Vagina (tissue), 2 donors: ENCODE data around the gene LMBR1. TPM values are rescaled to one million over a fixed set of nuclear protein-coding genes. Genes with fewer than 3 reads are reported as not detected.
"Not testable (repeated sequence)": the region's sequence is repeated elsewhere in the genome, so short reads cannot be mapped to it uniquely, and the experiment has no call there.

Experiments
- DNase-seq, 2 donors: peaks; one replicate each; pipeline ENCODE4 v3.0.0-alpha.2; 2017; ENCODE audit errors: extremely low spot score in 2 of 2
- H3K27ac ChIP-seq: fragments of 200-600 bp; sonication (generic); one replicate; pipeline ENCODE4 v1.5.1; 2019
- H3K27me3 ChIP-seq: fragments of 200-600 bp; sonication (generic); one replicate; pipeline ENCODE4 v1.5.1; 2019
- H3K36me3 ChIP-seq, 2 donors: fragments of 200-600 bp; sonication (generic); one replicate each; pipeline ENCODE4 v1.5.1; 2017 to 2019
- H3K4me1 ChIP-seq: fragments of 200-600 bp; sonication (generic); one replicate; pipeline ENCODE4 v1.5.1; 2019
- H3K4me3 ChIP-seq, 2 donors: fragments of 200-600 bp; sonication (generic); 1 replicate in 1 of 2; 2 replicates in 1 of 2; pipeline ENCODE4 v1.5.1; 2016 to 2019
- H3K9me3 ChIP-seq: fragments of 200-600 bp; sonication (generic); one replicate; pipeline ENCODE4 v1.5.1; 2019
- CTCF ChIP-seq, 3 experiments: fragments of 450-650 bp in 2 of 3; fragments of 200-600 bp in 1 of 3; sonication (generic) in 1 of 3; IDR thresholded peaks; one replicate each; pipeline ENCODE4 v1.5.1; 2017 to 2019; ENCODE audit warnings: antibody characterized with exemption in 3 of 3, mild to moderate bottlenecking in 2 of 3, moderate library complexity in 2 of 3
- POLR2A ChIP-seq, 2 donors: fragments of 450-650 bp; IDR thresholded peaks; one replicate each; pipeline ENCODE4 v1.6.1; 2017; ENCODE audit warnings: antibody characterized with exemption in 2 of 2, mild to moderate bottlenecking in 2 of 2, moderate library complexity in 2 of 2
- POLR2AphosphoS5 ChIP-seq, 2 donors: sonication (generic); formaldehyde crosslinking; IDR thresholded peaks; one replicate each; pipeline ENCODE4 v1.9.0; 2017; ENCODE audit warnings: antibody characterized with exemption in 2 of 2, mild to moderate bottlenecking in 2 of 2, low read depth in 1 of 2; ENCODE audit not compliant: insufficient read depth in 1 of 2
- intact Hi-C: fragments of 100-400 bp; cut with DNase I; formaldehyde crosslinking; loops from one replicate; pipeline ENCODE4 v1.15.1; 2023
- total RNA-seq: library from RNA; depleted of rRNA; stranded (reverse); fragments of >200 nt; gene quantifications from one replicate; pipeline ENCODE4 v1.2.3, GENCODE V29; 2016

Gene LMBR1
- total RNA-seq, 1 donor from 2014 or later: 45.7 TPM

GRCh38 chr7:156927571-156928405 lies 34.8 kb upstream of the LMBR1 start:
- intact Hi-C loops: no loop called here
- no peak for DNase-seq

GRCh38 chr7:156925821-156926220 lies 32.8 kb upstream of the LMBR1 start:
- peaks cover 12% of the 10 kb centered on the region for H3K4me1 ChIP-seq
- intact Hi-C loops, H3K9me3 ChIP-seq, H3K4me3 ChIP-seq, DNase-seq, H3K27me3 ChIP-seq, H3K27ac ChIP-seq, H3K36me3 ChIP-seq: not testable (repeated sequence)

More at GRCh38 chr7:156927571-156928405, 34.8 kb upstream of the LMBR1 start:
- Histone ChIP-seq H3K27ac (no peak overlapping the region), H3K36me3 (no peaks in the 10 kb centered on the region), H3K9me3 (no peaks in the 10 kb centered on the region), H3K4me1 (peaks cover 12% of the 10 kb centered on the region), H3K27me3 (no peaks in the 10 kb centered on the region), H3K4me3 (peak overlapping the region in 1 of 2 donors; percentile 0)
- TF ChIP-seq CTCF (IDR thresholded peaks at IDR 0.05) (no peak), POLR2A (IDR thresholded peaks at IDR 0.05) (no peak), POLR2AphosphoS5 (IDR thresholded peaks at IDR 0.05; ENCODE audit: insufficient read depth in 1 of 2, low read depth in 1 of 2) (peak in 1 of 2 donors; percentile 20)

- H3K9me3 ChIP-seq, DNase-seq, H3K27ac ChIP-seq, H3K36me3 ChIP-seq, H3K27me3 ChIP-seq, intact Hi-C loops, H3K4me1 ChIP-seq, H3K4me3 ChIP-seq: not testable (repeated sequence)
These were observed 29.3 kb upstream of the LMBR1 start for GRCh38 chr7:156922304-156922703.

GRCh38 chr7:156920487-156921373 lies 27.7 kb upstream of the LMBR1 start:
- H3K27ac ChIP-seq, H3K36me3 ChIP-seq, H3K9me3 ChIP-seq, H3K4me1 ChIP-seq, H3K27me3 ChIP-seq, DNase-seq, H3K4me3 ChIP-seq, intact Hi-C loops: not testable (repeated sequence)

GRCh38 chr7:156920076-156920475 lies 27.1 kb upstream of the LMBR1 start:
- Histone ChIP-seq H3K36me3 (no peaks in the 10 kb centered on the region), H3K27ac (no peak overlapping the region), H3K4me1 (no peaks in the 10 kb centered on the region), H3K4me3 (no peak overlapping the region), H3K27me3 (no peaks in the 10 kb centered on the region), H3K9me3 (no peaks in the 10 kb centered on the region)
- no peak for TF ChIP-seq CTCF (IDR thresholded peaks at IDR 0.05)
- no peak for TF ChIP-seq POLR2AphosphoS5 (IDR thresholded peaks at IDR 0.05; ENCODE audit: insufficient read depth in 1 of 2, low read depth in 1 of 2)
- TF ChIP-seq POLR2A (IDR thresholded peaks at IDR 0.05): no peak
- DNase-seq: no peak
- intact Hi-C loops: no loop called here

- Histone ChIP-seq H3K27me3 (no peaks in the 10 kb centered on the region), H3K4me1 (no peaks in the 10 kb centered on the region), H3K4me3 (no peak overlapping the region), H3K9me3 (no peaks in the 10 kb centered on the region), H3K27ac (no peak overlapping the region), H3K36me3 (no peaks in the 10 kb centered on the region)
- TF ChIP-seq CTCF (IDR thresholded peaks at IDR 0.05) (no peak), POLR2AphosphoS5 (IDR thresholded peaks at IDR 0.05; ENCODE audit: insufficient read depth in 1 of 2, low read depth in 1 of 2) (no peak), POLR2A (IDR thresholded peaks at IDR 0.05) (no peak)
- intact Hi-C loops: no loop called here
- no peak for DNase-seq
These were observed 26.2 kb upstream of the LMBR1 start for GRCh38 chr7:156919132-156919713.
